ENCODE results near the gene LSM2.

- TF ChIP-seq POLR2A (IDR thresholded peaks at IDR 0.05) = no peak
- TF ChIP-seq CTCF (IDR thresholded peaks at IDR 0.05) = no peak
- no peak for TF ChIP-seq POLR2AphosphoS5 (IDR thresholded peaks at IDR 0.05)
Observed at GRCh38 chr6:31847276-31847978, 40.7 kb upstream of the LSM2 start.

All from upper lobe of left lung (tissue), 4 donors.